ENCODE results near the gene FRMD5.

DNA sequence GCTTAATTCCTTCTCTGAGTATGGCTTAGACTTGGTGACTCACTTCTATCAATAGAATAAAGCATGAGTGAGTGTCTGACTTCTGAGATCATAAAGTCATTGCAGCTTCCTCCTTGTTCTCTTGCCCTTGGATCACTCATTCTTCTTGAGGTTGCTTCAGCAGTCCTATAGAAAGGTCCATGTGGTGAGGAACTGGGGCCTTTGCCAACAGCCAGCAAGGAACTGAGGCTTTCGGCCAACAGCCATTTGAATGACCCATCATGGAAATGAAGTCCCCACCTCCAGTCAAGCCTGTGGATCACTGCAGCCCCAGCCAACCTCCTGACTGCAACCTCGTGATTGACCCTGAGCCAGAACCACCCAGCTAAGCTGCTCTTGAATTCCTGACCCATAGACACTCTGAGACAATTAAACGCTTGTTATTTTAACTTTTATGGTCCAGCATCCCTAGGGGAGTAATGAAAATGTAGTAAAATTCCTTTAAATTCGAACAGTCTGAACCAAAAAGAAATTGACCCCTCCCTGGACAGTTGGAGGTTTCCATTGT lies 283.8 kb downstream of the FRMD5 start:
- TF ChIP-seq EZH2 (IDR thresholded peaks at IDR 0.05; ENCODE audit: low read depth, unreplicated experiment) (no peak), JUNB (IDR thresholded peaks at IDR 0.05; ENCODE audit: unreplicated experiment) (no peak), POLR2AphosphoS5 (IDR thresholded peaks at IDR 0.05; ENCODE audit: low read depth) (no peak), EZH2phosphoT487 (IDR thresholded peaks at IDR 0.05; ENCODE audit: unreplicated experiment) (no peak), STAT1 (IDR thresholded peaks at IDR 0.05; ENCODE audit: unreplicated experiment) (no peak), CREB1 (CRISPR knock-in tag; IDR thresholded peaks at IDR 0.05; ENCODE audit: low read depth) (no peak), ZNF331 (CRISPR knock-in tag; IDR thresholded peaks at IDR 0.05; ENCODE audit: low read depth) (no peak), ZNF114 (CRISPR knock-in tag; IDR thresholded peaks at IDR 0.05) (no peak)
- TF ChIP-seq, protein P1, sequence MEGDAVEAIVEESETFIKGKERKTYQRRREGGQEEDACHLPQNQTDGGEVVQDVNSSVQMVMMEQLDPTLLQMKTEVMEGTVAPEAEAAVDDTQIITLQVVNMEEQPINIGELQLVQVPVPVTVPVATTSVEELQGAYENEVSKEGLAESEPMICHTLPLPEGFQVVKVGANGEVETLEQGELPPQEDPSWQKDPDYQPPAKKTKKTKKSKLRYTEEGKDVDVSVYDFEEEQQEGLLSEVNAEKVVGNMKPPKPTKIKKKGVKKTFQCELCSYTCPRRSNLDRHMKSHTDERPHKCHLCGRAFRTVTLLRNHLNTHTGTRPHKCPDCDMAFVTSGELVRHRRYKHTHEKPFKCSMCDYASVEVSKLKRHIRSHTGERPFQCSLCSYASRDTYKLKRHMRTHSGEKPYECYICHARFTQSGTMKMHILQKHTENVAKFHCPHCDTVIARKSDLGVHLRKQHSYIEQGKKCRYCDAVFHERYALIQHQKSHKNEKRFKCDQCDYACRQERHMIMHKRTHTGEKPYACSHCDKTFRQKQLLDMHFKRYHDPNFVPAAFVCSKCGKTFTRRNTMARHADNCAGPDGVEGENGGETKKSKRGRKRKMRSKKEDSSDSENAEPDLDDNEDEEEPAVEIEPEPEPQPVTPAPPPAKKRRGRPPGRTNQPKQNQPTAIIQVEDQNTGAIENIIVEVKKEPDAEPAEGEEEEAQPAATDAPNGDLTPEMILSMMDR (conservative IDR thresholded peaks at IDR 0.05; ENCODE audit: low read depth in 2 of 2), result no peak
- TF ChIP-seq, protein P2, sequence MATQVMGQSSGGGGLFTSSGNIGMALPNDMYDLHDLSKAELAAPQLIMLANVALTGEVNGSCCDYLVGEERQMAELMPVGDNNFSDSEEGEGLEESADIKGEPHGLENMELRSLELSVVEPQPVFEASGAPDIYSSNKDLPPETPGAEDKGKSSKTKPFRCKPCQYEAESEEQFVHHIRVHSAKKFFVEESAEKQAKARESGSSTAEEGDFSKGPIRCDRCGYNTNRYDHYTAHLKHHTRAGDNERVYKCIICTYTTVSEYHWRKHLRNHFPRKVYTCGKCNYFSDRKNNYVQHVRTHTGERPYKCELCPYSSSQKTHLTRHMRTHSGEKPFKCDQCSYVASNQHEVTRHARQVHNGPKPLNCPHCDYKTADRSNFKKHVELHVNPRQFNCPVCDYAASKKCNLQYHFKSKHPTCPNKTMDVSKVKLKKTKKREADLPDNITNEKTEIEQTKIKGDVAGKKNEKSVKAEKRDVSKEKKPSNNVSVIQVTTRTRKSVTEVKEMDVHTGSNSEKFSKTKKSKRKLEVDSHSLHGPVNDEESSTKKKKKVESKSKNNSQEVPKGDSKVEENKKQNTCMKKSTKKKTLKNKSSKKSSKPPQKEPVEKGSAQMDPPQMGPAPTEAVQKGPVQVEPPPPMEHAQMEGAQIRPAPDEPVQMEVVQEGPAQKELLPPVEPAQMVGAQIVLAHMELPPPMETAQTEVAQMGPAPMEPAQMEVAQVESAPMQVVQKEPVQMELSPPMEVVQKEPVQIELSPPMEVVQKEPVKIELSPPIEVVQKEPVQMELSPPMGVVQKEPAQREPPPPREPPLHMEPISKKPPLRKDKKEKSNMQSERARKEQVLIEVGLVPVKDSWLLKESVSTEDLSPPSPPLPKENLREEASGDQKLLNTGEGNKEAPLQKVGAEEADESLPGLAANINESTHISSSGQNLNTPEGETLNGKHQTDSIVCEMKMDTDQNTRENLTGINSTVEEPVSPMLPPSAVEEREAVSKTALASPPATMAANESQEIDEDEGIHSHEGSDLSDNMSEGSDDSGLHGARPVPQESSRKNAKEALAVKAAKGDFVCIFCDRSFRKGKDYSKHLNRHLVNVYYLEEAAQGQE (IDR thresholded peaks at IDR 0.05; ENCODE audit: unreplicated experiment), result no peak
- TF ChIP-seq, protein P3, sequence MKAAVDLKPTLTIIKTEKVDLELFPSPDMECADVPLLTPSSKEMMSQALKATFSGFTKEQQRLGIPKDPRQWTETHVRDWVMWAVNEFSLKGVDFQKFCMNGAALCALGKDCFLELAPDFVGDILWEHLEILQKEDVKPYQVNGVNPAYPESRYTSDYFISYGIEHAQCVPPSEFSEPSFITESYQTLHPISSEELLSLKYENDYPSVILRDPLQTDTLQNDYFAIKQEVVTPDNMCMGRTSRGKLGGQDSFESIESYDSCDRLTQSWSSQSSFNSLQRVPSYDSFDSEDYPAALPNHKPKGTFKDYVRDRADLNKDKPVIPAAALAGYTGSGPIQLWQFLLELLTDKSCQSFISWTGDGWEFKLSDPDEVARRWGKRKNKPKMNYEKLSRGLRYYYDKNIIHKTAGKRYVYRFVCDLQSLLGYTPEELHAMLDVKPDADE (IDR thresholded peaks at IDR 0.05), result no peak

All from GM23338 (cell line).